Neural cell (in vitro differentiated cells): ENCODE data around the gene ZDHHC8. TPM values are rescaled to one million over a fixed set of nuclear protein-coding genes. Genes with fewer than 3 reads are reported as not detected.

Source experiments
- H2AFZ ChIP-seq: fragments of 200-600, 300-800 bp; sonication (generic), shearing (Covaris generic); 2 replicates; pipeline ENCODE4 v1.6.0; 2014; ENCODE audit warnings: low read depth, mild to moderate bottlenecking, antibody characterized with exemption, low read length, moderate library complexity
- H3F3A ChIP-seq: fragments of 200-600 bp; shearing (Covaris generic); 2 replicates; pipeline ENCODE4 v1.6.1; 2016; ENCODE audit warnings: mild to moderate bottlenecking, moderate library complexity, mixed read lengths, antibody characterized with exemption, low read length; ENCODE audit not compliant: insufficient read depth, poor library complexity, severe bottlenecking
- H3K27ac ChIP-seq: fragments of 200-600, 300-800 bp; sonication (generic), shearing (Covaris generic); 2 replicates; pipeline ENCODE4 v1.5.1; 2014; ENCODE audit warnings: mild to moderate bottlenecking, low read length, moderate library complexity
- H3K27me3 ChIP-seq: fragments of 300-800, 200-600 bp; sonication (generic), shearing (Covaris generic); 2 replicates; pipeline ENCODE4 v1.6.0; 2014; ENCODE audit warnings: mild to moderate bottlenecking, low read depth, low read length, moderate library complexity; ENCODE audit not compliant: insufficient read depth
- H3K36me3 ChIP-seq: fragments of 300-800, 200-600 bp; sonication (generic), shearing (Covaris generic); 2 replicates; pipeline ENCODE4 v1.5.1; 2014; ENCODE audit warnings: mild to moderate bottlenecking, antibody characterized with exemption, low read length, moderate library complexity; ENCODE audit not compliant: insufficient read depth
- H3K4me2 ChIP-seq: fragments of 300-800, 200-600 bp; sonication (generic), shearing (Covaris generic); 2 replicates; pipeline ENCODE4 v1.6.0; 2014; ENCODE audit warnings: mild to moderate bottlenecking, low read length
- H3K4me3 ChIP-seq: fragments of 300-800, 200-600 bp; sonication (generic), shearing (Covaris generic); 2 replicates; pipeline ENCODE4 v1.5.1; 2014; ENCODE audit warnings: mild to moderate bottlenecking, low read length, moderate library complexity
- H3K79me2 ChIP-seq: fragments of 200-600 bp; shearing (Covaris generic); replicated peaks from 2 replicates; pipeline ENCODE4 v1.6.0; 2014; ENCODE audit warnings: mild to moderate bottlenecking, low read length, moderate library complexity; ENCODE audit not compliant: insufficient read depth
- H3K9ac ChIP-seq: fragments of 300-800, 200-600 bp; sonication (generic), shearing (Covaris generic); 2 replicates; pipeline ENCODE4 v1.6.1; 2016; ENCODE audit warnings: mild to moderate bottlenecking, low read length, mixed read lengths
- H3K9me2 ChIP-seq: fragments of 200-600 bp; shearing (Covaris generic); 2 replicates; pipeline ENCODE4 v1.6.1; 2016; ENCODE audit warnings: mild to moderate bottlenecking, low read length, mixed read lengths; ENCODE audit not compliant: insufficient read depth
- H3K9me3 ChIP-seq: fragments of 200-600, 300-800 bp; sonication (generic), shearing (Covaris generic); 2 replicates; pipeline ENCODE4 v1.6.1; 2016; ENCODE audit warnings: mild to moderate bottlenecking, mixed run types, low read length, moderate library complexity, mixed read lengths
- H4K20me1 ChIP-seq: fragments of 200-600 bp; shearing (Covaris generic); 2 replicates; pipeline ENCODE4 v1.6.1; 2016; ENCODE audit warnings: mild to moderate bottlenecking, mixed run types; ENCODE audit not compliant: insufficient read depth
- CTCF ChIP-seq: fragments of 450-650 bp; IDR thresholded peaks from 2 replicates; pipeline ENCODE4 v1.5.1; 2014; ENCODE audit warnings: antibody characterized with exemption, mild to moderate bottlenecking, moderate library complexity; ENCODE audit not compliant: poor library complexity, severe bottlenecking
- EP300 ChIP-seq: fragments of 450-650 bp; conservative IDR thresholded peaks from 2 replicates; pipeline ENCODE4 v1.6.1; 2014; ENCODE audit warnings: antibody characterized with exemption, mild to moderate bottlenecking, moderate library complexity; ENCODE audit not compliant: poor library complexity, severe bottlenecking
- EZH2 ChIP-seq: fragments of 200-600, 300-800 bp; shearing (Covaris generic), sonication (generic); IDR thresholded peaks from 2 replicates; pipeline ENCODE4 v1.6.1; 2014; ENCODE audit warnings: antibody characterized with exemption, low read length, borderline replicate concordance, mild to moderate bottlenecking; ENCODE audit not compliant: insufficient read depth, poor library complexity, severe bottlenecking
- MXI1 ChIP-seq: fragments of 450-650 bp; conservative IDR thresholded peaks from 2 replicates; pipeline ENCODE4 v1.6.1; 2014; ENCODE audit warnings: antibody characterized with exemption, mild to moderate bottlenecking; ENCODE audit not compliant: poor library complexity, severe bottlenecking
- POLR2AphosphoS5 ChIP-seq: IDR thresholded peaks from 2 replicates; pipeline ENCODE4 v1.6.1; 2012
- RAD21 ChIP-seq: fragments of 450-650 bp; conservative IDR thresholded peaks from 2 replicates; pipeline ENCODE4 v1.6.1; 2014; ENCODE audit warnings: antibody characterized with exemption, mild to moderate bottlenecking, moderate library complexity
- REST ChIP-seq: IDR thresholded peaks from 2 replicates; pipeline ENCODE4 v1.6.1; 2012; ENCODE audit warnings: borderline replicate concordance
- SMC3 ChIP-seq: fragments of 450-650 bp; conservative IDR thresholded peaks from 2 replicates; pipeline ENCODE4 v1.6.1; 2014; ENCODE audit warnings: antibody characterized with exemption, mild to moderate bottlenecking, moderate library complexity; ENCODE audit not compliant: poor library complexity
- TAF1 ChIP-seq: IDR thresholded peaks from 2 replicates; pipeline ENCODE4 v1.6.1; 2012; ENCODE audit warnings: low read depth
- polyA plus RNA-seq: library from polyadenylated mRNA; depleted of rRNA; stranded (reverse); fragments of >200 nt; gene quantifications from 2 replicates; pipeline ENCODE4 v1.2.3, GENCODE V29; 2014

ZDHHC8 gene
- polyA plus RNA-seq, 1 donor from 2014 or later = 4.5 TPM

- Histone ChIP-seq H3K79me2 (no peaks in the 10 kb centered on the region), H2AFZ (no peak overlapping the region), H3F3A (no peaks in the 10 kb centered on the region), H3K4me2 (no peak overlapping the region), H3K27ac (no peak overlapping the region), H3K9me3 (no peaks in the 10 kb centered on the region), H3K9ac (no peak overlapping the region), H4K20me1 (no peaks in the 10 kb centered on the region), H3K36me3 (no peaks in the 10 kb centered on the region), H3K4me3 (no peak overlapping the region), H3K27me3 (no peaks in the 10 kb centered on the region), H3K9me2 (no peaks in the 10 kb centered on the region)
- TF ChIP-seq POLR2AphosphoS5 (no peak), CTCF (no peak), EP300 (no peak), REST (no peak), EZH2 (no peak), RAD21 (no peak), MXI1 (no peak), TAF1 (no peak), SMC3 (no peak)
These were observed 3.7 kb downstream of the ZDHHC8 start for GRCh38 chr22:20135265-20135664.

- H2AFZ ChIP-seq = no peak overlapping the region
- H3K27me3 ChIP-seq = no peaks in the 10 kb centered on the region
- H3K36me3 ChIP-seq = no peaks in the 10 kb centered on the region
- H3K27ac ChIP-seq = no peak overlapping the region
- no peaks in the 10 kb centered on the region for H4K20me1 ChIP-seq
- H3K4me2 ChIP-seq = no peak overlapping the region
- no peak overlapping the region for H3K9ac ChIP-seq
- H3K9me2 ChIP-seq = no peaks in the 10 kb centered on the region
- no peaks in the 10 kb centered on the region for H3K9me3 ChIP-seq
- no peaks in the 10 kb centered on the region for H3K79me2 ChIP-seq
- TF ChIP-seq EZH2 (no peak), SMC3 (no peak), MXI1 (no peak), POLR2AphosphoS5 (no peak), EP300 (no peak), REST (no peak), RAD21 (no peak), TAF1 (no peak), CTCF (no peak)
- no peak overlapping the region for H3K4me3 ChIP-seq
- no peaks in the 10 kb centered on the region for H3F3A ChIP-seq
These were observed 4.4 kb downstream of the ZDHHC8 start for GRCh38 chr22:20135806-20136602.
